ENCODE measurements around the gene PGAP3.
"Not testable (repeated sequence)": the region's sequence is repeated elsewhere in the genome, so short reads cannot be mapped to it uniquely, and the experiment has no call there.

Gene PGAP3

DNA sequence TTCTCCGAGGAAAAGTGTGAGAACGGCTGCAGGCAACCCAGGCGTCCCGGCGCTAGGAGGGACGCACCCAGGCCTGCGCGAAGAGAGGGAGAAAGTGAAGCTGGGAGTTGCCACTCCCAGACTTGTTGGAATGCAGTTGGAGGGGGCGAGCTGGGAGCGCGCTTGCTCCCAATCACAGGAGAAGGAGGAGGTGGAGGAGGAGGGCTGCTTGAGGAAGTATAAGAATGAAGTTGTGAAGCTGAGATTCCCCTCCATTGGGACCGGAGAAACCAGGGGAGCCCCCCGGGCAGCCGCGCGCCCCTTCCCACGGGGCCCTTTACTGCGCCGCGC, 11.9 kb upstream of the PGAP3 start, which contains the start of gene ERBB2:
TSS of gene ERBB2 (plus strand) at position 247 of the 330 bp plus-strand sequence. CDS start 175 bp downstream, outside the sequence.
- peak; percentile 80 for DNase-seq (ENCODE audit: low read depth)
- TF ChIP-seq, protein P1, sequence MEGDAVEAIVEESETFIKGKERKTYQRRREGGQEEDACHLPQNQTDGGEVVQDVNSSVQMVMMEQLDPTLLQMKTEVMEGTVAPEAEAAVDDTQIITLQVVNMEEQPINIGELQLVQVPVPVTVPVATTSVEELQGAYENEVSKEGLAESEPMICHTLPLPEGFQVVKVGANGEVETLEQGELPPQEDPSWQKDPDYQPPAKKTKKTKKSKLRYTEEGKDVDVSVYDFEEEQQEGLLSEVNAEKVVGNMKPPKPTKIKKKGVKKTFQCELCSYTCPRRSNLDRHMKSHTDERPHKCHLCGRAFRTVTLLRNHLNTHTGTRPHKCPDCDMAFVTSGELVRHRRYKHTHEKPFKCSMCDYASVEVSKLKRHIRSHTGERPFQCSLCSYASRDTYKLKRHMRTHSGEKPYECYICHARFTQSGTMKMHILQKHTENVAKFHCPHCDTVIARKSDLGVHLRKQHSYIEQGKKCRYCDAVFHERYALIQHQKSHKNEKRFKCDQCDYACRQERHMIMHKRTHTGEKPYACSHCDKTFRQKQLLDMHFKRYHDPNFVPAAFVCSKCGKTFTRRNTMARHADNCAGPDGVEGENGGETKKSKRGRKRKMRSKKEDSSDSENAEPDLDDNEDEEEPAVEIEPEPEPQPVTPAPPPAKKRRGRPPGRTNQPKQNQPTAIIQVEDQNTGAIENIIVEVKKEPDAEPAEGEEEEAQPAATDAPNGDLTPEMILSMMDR (conservative IDR thresholded peaks at IDR 0.05; ENCODE audit: low read length), result no peak
- peak within 1 kb of the TSS; percentile 72 for H3K4me3 ChIP-seq (ENCODE audit: low read length)

DNA sequence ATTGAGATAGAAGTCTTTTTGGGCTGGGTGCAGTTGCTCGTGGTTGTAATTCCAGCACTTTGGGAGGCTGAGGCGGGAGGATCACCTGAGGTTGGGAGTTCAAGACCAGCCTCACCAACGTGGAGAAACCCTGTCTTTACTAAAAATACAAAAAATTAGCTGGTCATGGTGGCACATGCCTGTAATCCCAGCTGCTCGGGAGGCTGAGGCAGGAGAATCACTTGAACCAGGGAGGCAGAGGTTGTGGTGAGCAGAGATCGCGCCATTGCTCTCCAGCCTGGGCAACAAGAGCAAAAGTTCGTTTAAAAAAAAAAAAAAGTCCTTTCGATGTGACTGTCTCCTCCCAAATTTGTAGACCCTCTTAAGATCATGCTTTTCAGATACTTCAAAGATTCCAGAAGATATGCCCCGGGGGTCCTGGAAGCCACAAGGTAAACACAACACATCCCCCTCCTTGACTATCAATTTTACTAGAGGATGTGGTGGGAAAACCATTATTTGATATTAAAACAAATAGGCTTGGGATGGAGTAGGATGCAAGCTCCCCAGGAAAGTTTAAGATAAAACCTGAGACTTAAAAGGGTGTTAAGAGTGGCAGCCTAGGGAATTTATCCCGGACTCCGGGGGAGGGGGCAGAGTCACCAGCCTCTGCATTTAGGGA, 11.4 kb upstream of the PGAP3 start:
- DNase-seq (ENCODE audit: low read depth), result not testable (repeated sequence)
- peak overlapping the region; percentile 72 for H3K4me3 ChIP-seq (ENCODE audit: low read length)

DNA sequence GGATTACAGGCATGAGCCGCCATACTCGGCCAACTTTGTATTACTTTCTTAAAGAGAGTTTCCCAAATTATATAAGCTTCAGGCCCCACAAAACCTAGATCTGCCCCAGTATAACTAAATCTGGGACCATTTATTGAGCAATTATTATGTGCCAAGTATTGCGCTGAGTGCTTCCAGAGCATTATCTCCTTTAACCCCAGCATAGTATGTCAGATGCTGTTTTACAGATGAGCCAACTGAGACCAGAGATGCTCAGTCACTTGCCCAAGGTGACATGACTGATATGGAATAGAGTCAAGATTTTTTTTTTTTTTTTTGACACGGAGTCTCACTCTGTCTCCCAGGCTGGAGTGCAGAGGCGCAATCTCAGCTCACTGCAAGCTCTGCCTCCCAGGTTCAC, 10.1 kb upstream of the PGAP3 start:
- H3K4me3 ChIP-seq (ENCODE audit: low read length), result no peak overlapping the region
- TF ChIP-seq, protein P1 (conservative IDR thresholded peaks at IDR 0.05; ENCODE audit: low read length), result no peak
- no peak for DNase-seq (ENCODE audit: low read depth)

DNA sequence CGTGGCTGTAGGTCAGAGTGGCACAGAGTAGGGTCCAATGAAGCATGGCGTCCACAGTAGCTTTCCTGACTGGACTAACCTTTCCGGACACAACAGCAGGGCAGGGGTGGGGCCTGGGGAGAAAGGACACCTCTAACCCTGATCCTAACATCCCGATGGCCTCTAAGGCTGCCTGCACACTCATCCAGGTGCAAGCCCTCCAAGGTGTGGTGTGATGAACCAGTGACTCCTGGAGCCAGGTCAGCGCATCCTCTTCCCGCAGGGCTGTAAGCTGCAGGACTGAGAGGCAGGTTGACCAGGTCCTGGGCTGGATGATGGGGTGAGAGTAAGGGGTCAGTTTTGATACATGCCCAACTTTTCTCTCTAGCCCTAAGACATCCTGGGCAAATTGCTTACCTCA, 8.9 kb upstream of the PGAP3 start:
- no peak overlapping the region for H3K4me3 ChIP-seq (ENCODE audit: low read length)
- no peak for DNase-seq (ENCODE audit: low read depth)
- TF ChIP-seq, protein P1 (conservative IDR thresholded peaks at IDR 0.05; ENCODE audit: low read length), result no peak

DNA sequence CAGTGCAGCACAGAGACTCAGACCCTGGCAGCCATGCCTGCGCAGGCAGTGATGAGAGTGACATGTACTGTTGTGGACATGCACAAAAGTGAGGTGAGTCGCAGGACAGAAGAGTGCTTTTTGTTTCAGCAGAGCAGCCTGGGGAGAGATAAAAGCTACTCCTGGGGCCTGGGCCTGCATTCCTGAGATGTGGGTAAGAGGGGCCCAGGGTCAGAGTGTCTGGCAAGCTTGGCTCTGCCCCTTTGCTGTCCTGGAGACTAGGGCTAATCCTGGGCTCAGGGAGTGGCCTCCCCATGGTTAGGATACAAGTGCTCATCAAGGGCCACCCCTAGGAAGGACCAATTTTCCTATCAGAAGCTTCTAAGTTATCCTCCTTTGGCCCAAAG, 7.2 kb upstream of the PGAP3 start:
- no peak for DNase-seq (ENCODE audit: low read depth)
- TF ChIP-seq, protein P1 (conservative IDR thresholded peaks at IDR 0.05; ENCODE audit: low read length), result no peak
- no peak overlapping the region for H3K4me3 ChIP-seq (ENCODE audit: low read length)

DNA sequence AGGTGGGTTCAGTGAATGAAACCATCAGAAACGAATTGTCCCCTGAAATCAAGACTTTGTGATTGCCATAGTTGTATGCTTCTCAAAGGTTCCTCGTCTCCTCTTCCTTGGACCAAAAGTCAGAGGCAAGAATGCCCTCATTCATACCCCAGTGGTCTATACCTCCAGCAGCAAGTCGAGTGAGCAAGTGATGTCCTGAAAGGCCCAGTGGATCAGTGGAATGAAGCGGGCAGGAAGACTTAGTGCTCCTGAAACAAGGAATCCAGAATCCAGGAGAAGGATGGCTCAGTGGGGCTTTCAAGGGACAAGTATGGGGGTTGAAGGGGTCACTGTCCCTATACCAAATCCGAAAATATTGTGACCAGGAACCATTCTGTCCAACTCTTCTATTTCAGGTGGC, 6.7 kb upstream of the PGAP3 start:
- H3K4me3 ChIP-seq (ENCODE audit: low read length), result no peak overlapping the region
- TF ChIP-seq, protein P1 (conservative IDR thresholded peaks at IDR 0.05; ENCODE audit: low read length), result no peak
- no peak for DNase-seq (ENCODE audit: low read depth)

DNA sequence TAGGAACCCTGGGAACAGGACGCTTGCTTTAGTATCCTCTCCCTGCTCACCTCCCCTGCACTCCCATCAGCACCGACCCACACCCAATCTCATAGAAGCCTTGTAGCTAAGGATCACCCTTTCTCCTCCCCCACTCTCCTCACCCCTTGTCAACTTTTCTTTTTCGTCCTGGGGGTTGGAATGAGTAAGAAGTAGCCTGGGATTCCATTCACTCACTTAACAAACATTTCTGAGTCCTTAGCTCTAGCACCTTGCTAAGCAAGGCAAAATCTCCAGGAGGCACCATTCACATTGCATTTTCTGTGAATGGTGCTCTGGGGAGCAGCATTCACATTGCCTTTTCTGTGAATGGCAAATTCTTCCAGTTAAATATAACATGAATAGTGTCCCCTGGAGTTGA, 1.1 kb upstream of the PGAP3 start:
- TF ChIP-seq, protein P1 (conservative IDR thresholded peaks at IDR 0.05; ENCODE audit: low read length), result no peak
- H3K4me3 ChIP-seq (ENCODE audit: low read length), result peak overlapping the region; percentile 85
- DNase-seq (ENCODE audit: low read depth), result no peak

DNA sequence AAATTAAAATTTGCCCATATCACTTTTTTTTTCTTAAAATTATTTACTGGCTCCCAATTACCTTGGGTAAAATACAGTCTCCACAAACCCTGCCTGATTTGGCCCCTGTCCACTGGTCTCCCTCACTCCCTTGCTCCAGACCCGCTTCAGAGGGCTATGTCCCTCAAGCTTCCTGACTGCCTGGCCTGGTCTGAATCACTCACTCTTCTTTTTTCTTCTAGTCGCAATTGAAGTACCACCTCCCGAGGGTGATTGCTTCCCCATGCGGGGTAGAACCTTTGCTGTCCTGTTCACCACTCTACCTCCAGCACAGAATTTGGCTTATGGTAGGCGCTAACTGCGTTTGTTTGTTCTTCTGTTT, 598 bp upstream of the PGAP3 start:
- peak overlapping the region; percentile 85 for H3K4me3 ChIP-seq (ENCODE audit: low read length)
- DNase-seq (ENCODE audit: low read depth), result no peak
- TF ChIP-seq, protein P1 (conservative IDR thresholded peaks at IDR 0.05; ENCODE audit: low read length), result no peak

Measured in AG10803 (cell line).